Stomach (tissue), 9 donors: Measurements from ENCODE around the gene SMYD3. TPM values are rescaled to one million over a fixed set of nuclear protein-coding genes. Genes with fewer than 3 reads are reported as not detected.

Experiments used
- DNase-seq, 2 donors: peaks; one replicate each; pipeline versions ENCODE4 v3.0.0 to v3.0.0-alpha.2; 2013 to 2019
- H3K27ac ChIP-seq, 5 donors: fragments of 200-600 bp in 4 of 5; sonication (generic) in 4 of 5; one replicate each; pipeline ENCODE4 v1.5.1; 2013 to 2019; ENCODE audit warnings: mild to moderate bottlenecking in 1 of 5, moderate library complexity in 1 of 5
- H3K27me3 ChIP-seq, 3 donors: fragments of 200-600 bp; sonication (generic); one replicate each; pipeline ENCODE4 v1.5.1; 2017 to 2019; ENCODE audit warnings: mixed run types in 1 of 3
- H3K36me3 ChIP-seq, 4 donors: fragments of 200-600 bp; sonication (generic); 1 replicate in 3 of 4; 2 replicates in 1 of 4; pipeline ENCODE4 v1.5.1; 2016 to 2019
- H3K4me1 ChIP-seq, 4 donors: fragments of 200-600 bp; sonication (generic); one replicate each; pipeline ENCODE4 v1.5.1; 2016 to 2019
- H3K4me3 ChIP-seq, 4 donors: fragments of 200-600 bp; sonication (generic) in 3 of 4; one replicate each; pipeline ENCODE4 v1.5.1; 2016 to 2019; ENCODE audit warnings: mild to moderate bottlenecking in 1 of 4
- H3K9me3 ChIP-seq, 4 donors: fragments of 200-600 bp; sonication (generic); one replicate each; pipeline ENCODE4 v1.5.1; 2016 to 2019
- CTCF ChIP-seq, 7 experiments: fragments of 450-650 bp in 4 of 7; fragments of 200-600 bp in 3 of 7; sonication (generic) in 3 of 7; IDR thresholded peaks; one replicate each; pipeline ENCODE4 v1.5.1; 2016 to 2019; ENCODE audit warnings: antibody characterized with exemption in 7 of 7, control low read depth in 2 of 7, mild to moderate bottlenecking in 1 of 7
- EP300 ChIP-seq: sonication (generic); formaldehyde crosslinking; IDR thresholded peaks from one replicate; pipeline ENCODE4 v1.6.1; 2017; ENCODE audit warnings: antibody characterized with exemption
- POLR2A ChIP-seq, 4 donors: fragments of 450-650 bp; IDR thresholded peaks; one replicate each; pipeline ENCODE4 v1.6.1; 2016; ENCODE audit warnings: antibody characterized with exemption in 4 of 4, control low read depth in 2 of 4, mild to moderate bottlenecking in 1 of 4, moderate library complexity in 1 of 4
- POLR2AphosphoS5 ChIP-seq, 3 donors: sonication (generic); formaldehyde crosslinking; IDR thresholded peaks; one replicate each; pipeline ENCODE4 v1.6.1; 2016; ENCODE audit warnings: antibody characterized with exemption in 3 of 3
- WGBS, 5 donors: extraction: QIAGEN DNeasy Blood & Tissue Kit in 3 of 5; methylation state at CpG; one replicate each; pipeline versions ENCODE4 v1.1.5 to v1.1.7; 2013 to 2018; 5-methylcytosine and 5-hydroxymethylcytosine counted together
- intact Hi-C: fragments of 100-400 bp; cut with DNase I; formaldehyde crosslinking; loops from one replicate; pipeline ENCODE4 v1.15.1; 2023; ENCODE audit warnings: low total_unique reads
- polyA plus RNA-seq, 3 donors: library from polyadenylated mRNA; stranded (reverse); fragments of 200-250 nt; gene quantifications; one replicate each; pipeline ENCODE4 v1.2.3, GENCODE V29; 2013
- total RNA-seq, 5 donors: library from RNA; depleted of rRNA; stranded (reverse); fragments of >200 nt; gene quantifications; one replicate each; pipeline versions ENCODE4 v1.1.0 to v1.2.3, GENCODE V29; 2014 to 2016
- donor health status: healthy with polysubstance abuse.
- donor health status: Bipolar disorder and iron deficiency.
- donor health status: healthy.

Gene SMYD3
- total and polyA plus RNA-seq, 8 donors: 6.4 to 196 (median 27.8) TPM

GRCh38 chr1:246157516-246157915 lies 349.6 kb downstream of the SMYD3 start:
- Histone ChIP-seq H3K4me3 (no peak overlapping the region), H3K36me3 (no peaks in the 10 kb centered on the region), H3K4me1 (peaks cover 0 to 13% (median 3%) of the 10 kb centered on the region in 4 donors), H3K27me3 (no peaks in the 10 kb centered on the region), H3K27ac (no peak overlapping the region), H3K9me3 (no peaks in the 10 kb centered on the region)
- no peak for DNase-seq
- TF ChIP-seq POLR2A (IDR thresholded peaks at IDR 0.05) (no peak), EP300 (no peak), CTCF (IDR thresholded peaks at IDR 0.05) (no peak), POLR2AphosphoS5 (IDR thresholded peaks at IDR 0.05) (no peak)
- intact Hi-C loops: no loop called here
- 65 to 81% (median 70%) methylated on average over 2 of the region's 2 CpGs for WGBS, 5 donors

GRCh38 chr1:246156847-246157246 lies 350.2 kb downstream of the SMYD3 start:
- intact Hi-C loops: no loop called here
- Histone ChIP-seq H3K4me3 (no peak overlapping the region), H3K36me3 (no peaks in the 10 kb centered on the region), H3K27me3 (no peaks in the 10 kb centered on the region), H3K4me1 (peaks cover 0 to 9% (median 3%) of the 10 kb centered on the region in 4 donors), H3K27ac (no peak overlapping the region), H3K9me3 (no peaks in the 10 kb centered on the region)
- TF ChIP-seq POLR2AphosphoS5 (IDR thresholded peaks at IDR 0.05): no peak
- no peak for TF ChIP-seq CTCF (IDR thresholded peaks at IDR 0.05)
- no peak for TF ChIP-seq EP300
- TF ChIP-seq POLR2A (IDR thresholded peaks at IDR 0.05): no peak
- DNase-seq: no peak
- WGBS, 5 donors: 93 to 97% (median 97%) methylated on average over 12 of the region's 12 CpGs

- intact Hi-C loops: no loop called here
- TF ChIP-seq EP300 (no peak), CTCF (IDR thresholded peaks at IDR 0.05) (no peak), POLR2AphosphoS5 (IDR thresholded peaks at IDR 0.05) (no peak), POLR2A (IDR thresholded peaks at IDR 0.05) (no peak)
- H3K27me3 ChIP-seq: no peaks in the 10 kb centered on the region
- H3K27ac ChIP-seq: no peak overlapping the region
- 67 to 84% (median 69%) methylated on average over 4 of the region's 4 CpGs for WGBS, 5 donors
- no peak for DNase-seq
- H3K36me3 ChIP-seq: no peaks in the 10 kb centered on the region
- no peaks in the 10 kb centered on the region for H3K9me3 ChIP-seq
- peaks cover 0 to 6% (median 0%) of the 10 kb centered on the region in 4 donors for H3K4me1 ChIP-seq
- H3K4me3 ChIP-seq: no peak overlapping the region
Observed at GRCh38 chr1:246155923-246156322, 351.2 kb downstream of the SMYD3 start.

GRCh38 chr1:246153796-246154212 lies 353.3 kb downstream of the SMYD3 start:
- H3K9me3 ChIP-seq: no peaks in the 10 kb centered on the region
- no peak overlapping the region for H3K27ac ChIP-seq
- TF ChIP-seq POLR2AphosphoS5 (IDR thresholded peaks at IDR 0.05) (no peak), CTCF (IDR thresholded peaks at IDR 0.05) (no peak), POLR2A (IDR thresholded peaks at IDR 0.05) (no peak), EP300 (no peak)
- DNase-seq: no peak
- intact Hi-C loops: no loop called here
- H3K4me1 ChIP-seq: peaks cover 0 to 6% (median 0%) of the 10 kb centered on the region in 4 donors
- H3K36me3 ChIP-seq: no peaks in the 10 kb centered on the region
- no peaks in the 10 kb centered on the region for H3K27me3 ChIP-seq
- no peak overlapping the region for H3K4me3 ChIP-seq
- WGBS, 5 donors: 79 to 97% (median 88%) methylated on average over 3 of the region's 3 CpGs
